H9 (cell line): ENCODE data around the gene GDNF. TPM values are rescaled to one million over a fixed set of nuclear protein-coding genes. Genes with fewer than 3 reads are reported as not detected.

Experiments used
- DNase-seq: peaks from one replicate; pipeline ENCODE4 v3.0.0-alpha.2; 2017
- H2AFZ ChIP-seq: one replicate; pipeline ENCODE4 v1.6.1; 2013; ENCODE audit warnings: mild to moderate bottlenecking, low read length, control low read depth, moderate library complexity
- H2AK5ac ChIP-seq: 2 replicates; pipeline ENCODE4 v1.6.1; 2013; ENCODE audit warnings: low read length, control low read depth, mixed read lengths; ENCODE audit not compliant: insufficient read length
- H2BK120ac ChIP-seq: one replicate; pipeline ENCODE4 v1.6.1; 2013; ENCODE audit warnings: low read depth, mild to moderate bottlenecking, low read length, control low read depth, inconsistent platforms; ENCODE audit not compliant: poor library complexity, severe bottlenecking
- H2BK12ac ChIP-seq: 2 replicates; pipeline ENCODE4 v1.6.1; 2013; ENCODE audit warnings: low read length, control low read depth, mixed read lengths, low read depth; ENCODE audit not compliant: insufficient read length
- H2BK15ac ChIP-seq: 2 replicates; pipeline ENCODE4 v1.6.1; 2013; ENCODE audit warnings: low read depth, low read length, control low read depth
- H2BK20ac ChIP-seq: one replicate; pipeline ENCODE4 v1.6.1; 2013; ENCODE audit warnings: low read depth, mild to moderate bottlenecking, low read length, control low read depth, inconsistent platforms; ENCODE audit not compliant: poor library complexity, severe bottlenecking
- H2BK5ac ChIP-seq: 2 replicates; pipeline ENCODE4 v1.6.1; 2013; ENCODE audit warnings: low read length, control low read depth, mixed read lengths; ENCODE audit not compliant: insufficient read length
- H3K14ac ChIP-seq: 2 replicates; pipeline ENCODE4 v1.6.1; 2013; ENCODE audit warnings: low read length, control low read depth; ENCODE audit not compliant: insufficient read depth
- H3K18ac ChIP-seq: 2 replicates; pipeline ENCODE4 v1.6.1; 2013; ENCODE audit warnings: low read depth, mild to moderate bottlenecking, mixed read lengths, low read length, control low read depth; ENCODE audit not compliant: insufficient read length
- H3K23ac ChIP-seq: 2 replicates; pipeline ENCODE4 v1.6.1; 2013; ENCODE audit warnings: low read length, control low read depth, mixed read lengths, low read depth; ENCODE audit not compliant: insufficient read length
- H3K23me2 ChIP-seq: 2 replicates; pipeline ENCODE4 v1.6.1; 2013; ENCODE audit warnings: low read depth, mild to moderate bottlenecking, mixed read lengths, low read length, control low read depth; ENCODE audit not compliant: insufficient read length, poor library complexity, severe bottlenecking
- H3K27ac ChIP-seq: 2 replicates; pipeline ENCODE4 v1.5.1; 2013; ENCODE audit warnings: low read length, control low read depth, mixed read lengths, low read depth; ENCODE audit not compliant: insufficient read length
- H3K27me3 ChIP-seq: 2 replicates; pipeline ENCODE4 v1.6.1; 2013; ENCODE audit warnings: low read length, control low read depth, inconsistent platforms; ENCODE audit not compliant: insufficient read depth
- H3K4ac ChIP-seq: 2 replicates; pipeline ENCODE4 v1.6.1; 2013; ENCODE audit warnings: low read depth, mild to moderate bottlenecking, control low read depth, inconsistent platforms, low read length, moderate library complexity
- H3K4me1 ChIP-seq: 2 replicates; pipeline ENCODE4 v1.6.1; 2013; ENCODE audit warnings: low read length, control low read depth, inconsistent platforms; ENCODE audit not compliant: insufficient read depth
- H3K4me2 ChIP-seq: 2 replicates; pipeline ENCODE4 v1.6.1; 2013; ENCODE audit warnings: low read length, control low read depth, mixed read lengths; ENCODE audit not compliant: insufficient read length, insufficient read depth
- H3K56ac ChIP-seq: 2 replicates; pipeline ENCODE4 v1.6.1; 2013; ENCODE audit warnings: low read depth, mild to moderate bottlenecking, mixed read lengths, low read length, control low read depth; ENCODE audit not compliant: insufficient read length
- H3K79me1 ChIP-seq: 2 replicates; pipeline ENCODE4 v1.6.1; 2013; ENCODE audit warnings: low read depth, mild to moderate bottlenecking, moderate library complexity, low read length, control low read depth, inconsistent platforms; ENCODE audit not compliant: insufficient read depth, poor library complexity, severe bottlenecking
- H3K79me2 ChIP-seq: 2 replicates; pipeline ENCODE4 v1.6.1; 2013; ENCODE audit warnings: low read length, control low read depth, inconsistent platforms; ENCODE audit not compliant: insufficient read depth
- H3K9ac ChIP-seq: 2 replicates; pipeline ENCODE4 v1.6.1; 2013; ENCODE audit warnings: low read length, control low read depth, mixed read lengths; ENCODE audit not compliant: insufficient read length; ENCODE audit errors: extremely low read depth
- H3K9me3 ChIP-seq: one replicate; pipeline ENCODE4 v1.6.1; 2013; ENCODE audit warnings: low read depth, low read length, inconsistent platforms; ENCODE audit not compliant: control insufficient read depth
- H3T11ph ChIP-seq: one replicate; pipeline ENCODE4 v1.6.1; 2013; ENCODE audit warnings: mild to moderate bottlenecking, low read length, control low read depth, inconsistent platforms
- H4K20me1 ChIP-seq: one replicate; pipeline ENCODE4 v1.6.1; 2013; ENCODE audit not compliant: control insufficient read depth, insufficient read length, insufficient read depth
- H4K5ac ChIP-seq: 2 replicates; pipeline ENCODE4 v1.6.1; 2013; ENCODE audit warnings: low read depth, mild to moderate bottlenecking, mixed read lengths, low read length, control low read depth; ENCODE audit not compliant: insufficient read length
- H4K8ac ChIP-seq: replicated peaks from 2 replicates; pipeline ENCODE4 v1.6.1; 2013; ENCODE audit warnings: low read length, control low read depth, mixed read lengths, low read depth; ENCODE audit not compliant: insufficient read length
- H4K91ac ChIP-seq: 2 replicates; pipeline ENCODE4 v1.6.1; 2013; ENCODE audit warnings: low read depth, mild to moderate bottlenecking, moderate library complexity, mixed read lengths, low read length, control low read depth; ENCODE audit not compliant: insufficient read length
- H3K27ac Mint-ChIP-seq, 3 experiments: 2 replicates in 2 of 3; 3 replicates in 1 of 3; pipeline ENCODE4 v1.8.0; 2020 to 2021; ENCODE audit warnings: mixed read lengths in 3 of 3, mild to moderate bottlenecking in 1 of 3, moderate library complexity in 1 of 3
- H3K27me3 Mint-ChIP-seq: 2 replicates; pipeline ENCODE4 v1.8.0; 2021; ENCODE audit warnings: low read depth, mild to moderate bottlenecking, moderate library complexity, mixed read lengths
- H3K36me3 Mint-ChIP-seq, 3 experiments: 2 replicates in 2 of 3; 3 replicates in 1 of 3; pipeline ENCODE4 v1.8.0; 2020 to 2021; ENCODE audit warnings: low read depth in 3 of 3, mixed read lengths in 3 of 3; ENCODE audit not compliant: insufficient read depth in 1 of 3
- H3K4me1 Mint-ChIP-seq, 2 experiments: 2 replicates each; pipeline ENCODE4 v1.8.0; 2020; ENCODE audit warnings: mixed read lengths in 2 of 2
- H3K4me3 Mint-ChIP-seq, 2 experiments: 2 replicates in 1 of 2; 3 replicates in 1 of 2; pipeline ENCODE4 v1.8.0; 2020 to 2021; ENCODE audit warnings: mild to moderate bottlenecking in 2 of 2, mixed read lengths in 2 of 2, moderate library complexity in 1 of 2
- H3K9me3 Mint-ChIP-seq, 2 experiments: 2 replicates in 1 of 2; 3 replicates in 1 of 2; pipeline ENCODE4 v1.8.0; 2020; ENCODE audit warnings: mild to moderate bottlenecking in 2 of 2, mixed read lengths in 2 of 2, moderate library complexity in 1 of 2
- WGBS: extraction: QIAGEN DNeasy Blood & Tissue Kit; methylation state at CpG from one replicate; pipeline ENCODE4 v1.1.7; 2013; ENCODE audit warnings: missing lambda C conversion rate, low lambda C conversion rate, mixed read lengths; ENCODE audit not compliant: insufficient read length; ENCODE audit errors: extremely low coverage; 5-methylcytosine and 5-hydroxymethylcytosine counted together
- total RNA-seq: library from RNA; stranded (reverse); gene quantifications from 2 replicates; pipeline ENCODE4 v1.2.1, GENCODE V29; 2021
- TF ChIP-seq, protein P1 (sequence below): fragments of 200-600 bp; sonication (generic); conservative IDR thresholded peaks from 3 replicates; pipeline ENCODE4 v1.8.0; 2021; ENCODE audit warnings: antibody characterized with exemption, mild to moderate bottlenecking

Gene GDNF
- total RNA-seq, 1 experiment from 2014 or later, result not detected

GRCh38 chr5:37812365-37812764 lies 27.5 kb downstream of the GDNF start:
- peaks cover 13 to 17% of the 10 kb centered on the region in 2 experiments for H3K4me1 Mint-ChIP-seq
- TF ChIP-seq, protein P1, sequence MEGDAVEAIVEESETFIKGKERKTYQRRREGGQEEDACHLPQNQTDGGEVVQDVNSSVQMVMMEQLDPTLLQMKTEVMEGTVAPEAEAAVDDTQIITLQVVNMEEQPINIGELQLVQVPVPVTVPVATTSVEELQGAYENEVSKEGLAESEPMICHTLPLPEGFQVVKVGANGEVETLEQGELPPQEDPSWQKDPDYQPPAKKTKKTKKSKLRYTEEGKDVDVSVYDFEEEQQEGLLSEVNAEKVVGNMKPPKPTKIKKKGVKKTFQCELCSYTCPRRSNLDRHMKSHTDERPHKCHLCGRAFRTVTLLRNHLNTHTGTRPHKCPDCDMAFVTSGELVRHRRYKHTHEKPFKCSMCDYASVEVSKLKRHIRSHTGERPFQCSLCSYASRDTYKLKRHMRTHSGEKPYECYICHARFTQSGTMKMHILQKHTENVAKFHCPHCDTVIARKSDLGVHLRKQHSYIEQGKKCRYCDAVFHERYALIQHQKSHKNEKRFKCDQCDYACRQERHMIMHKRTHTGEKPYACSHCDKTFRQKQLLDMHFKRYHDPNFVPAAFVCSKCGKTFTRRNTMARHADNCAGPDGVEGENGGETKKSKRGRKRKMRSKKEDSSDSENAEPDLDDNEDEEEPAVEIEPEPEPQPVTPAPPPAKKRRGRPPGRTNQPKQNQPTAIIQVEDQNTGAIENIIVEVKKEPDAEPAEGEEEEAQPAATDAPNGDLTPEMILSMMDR, result no peak
- no peak overlapping the region for H3K56ac ChIP-seq
- no peaks in the 10 kb centered on the region for H4K20me1 ChIP-seq
- no peaks in the 10 kb centered on the region for H3K9me3 Mint-ChIP-seq
- no peaks in the 10 kb centered on the region for H3K9me3 ChIP-seq
- H3K14ac ChIP-seq, result no peak overlapping the region
- no peak overlapping the region for H2BK20ac ChIP-seq
- no peak overlapping the region for H2BK5ac ChIP-seq
- peaks cover 3% of the 10 kb centered on the region; the same call in 1 of the 2 replicates for H3K4me1 ChIP-seq
- DNase-seq, result no peak
- no peak overlapping the region for H3K4me2 ChIP-seq
- H3K9ac ChIP-seq, result no peak overlapping the region
- no peak overlapping the region for H4K5ac ChIP-seq
- H2AK5ac ChIP-seq, result no peak overlapping the region
- no peaks in the 10 kb centered on the region for H3K79me2 ChIP-seq
- WGBS, result no CpG with 5 or more reads among the region's 2 CpGs
- no peaks in the 10 kb centered on the region for H3K23me2 ChIP-seq
- no peak overlapping the region for H3K4ac ChIP-seq
- H3K4me3 Mint-ChIP-seq, result no peak overlapping the region
- no peak overlapping the region for H2BK15ac ChIP-seq
- H3K18ac ChIP-seq, result no peak overlapping the region
- no peak overlapping the region for H4K91ac ChIP-seq
- no peak overlapping the region for H2BK120ac ChIP-seq
- H3T11ph ChIP-seq, result no peak overlapping the region
- no peaks in the 10 kb centered on the region for H3K27me3 ChIP-seq
- no peaks in the 10 kb centered on the region; a peak in 1 of 7 replicates for H3K36me3 Mint-ChIP-seq
- H3K27ac ChIP-seq, result no peak overlapping the region
- no peak overlapping the region for H3K27ac Mint-ChIP-seq
- H3K79me1 ChIP-seq, result no peaks in the 10 kb centered on the region
- H3K27me3 Mint-ChIP-seq, result peaks cover 1% of the 10 kb centered on the region; the same call in 1 of the 2 replicates
- no peak overlapping the region for H4K8ac ChIP-seq
- no peak overlapping the region for H3K23ac ChIP-seq
- H2BK12ac ChIP-seq, result no peak overlapping the region
- H2AFZ ChIP-seq, result no peak overlapping the region
